ENCODE measurements around the gene BLMH.

GRCh38 chr17:30333503-30334360 is 42.0 kb upstream of the BLMH start, which contains the start of gene TMIGD1:
- TF ChIP-seq CTCF (IDR thresholded peaks at IDR 0.05) (no peak), TCF7L2 (IDR thresholded peaks at IDR 0.05; ENCODE audit: low read depth, low read length) (no peak), POLR2AphosphoS5 (IDR thresholded peaks at IDR 0.05; ENCODE audit: low read depth, low read length) (no peak), REST (IDR thresholded peaks at IDR 0.05; ENCODE audit: insufficient read depth in 1 of 2, low read depth in 2 of 2, low read length in 1 of 2) (no peak)

Measured in Panc1 (cell line).